IPS-NIHi7 (cell line): ENCODE results near the gene CLEC1B.
"Not testable (repeated sequence)": the region's sequence is repeated elsewhere in the genome, so short reads cannot be mapped to it uniquely, and the experiment has no call there.

Source experiments
- DNase-seq: peaks from one replicate; pipeline ENCODE4 v3.0.0; 2012; ENCODE audit warnings: mixed read lengths; ENCODE audit errors: extremely low spot score

CLEC1B gene

DNA sequence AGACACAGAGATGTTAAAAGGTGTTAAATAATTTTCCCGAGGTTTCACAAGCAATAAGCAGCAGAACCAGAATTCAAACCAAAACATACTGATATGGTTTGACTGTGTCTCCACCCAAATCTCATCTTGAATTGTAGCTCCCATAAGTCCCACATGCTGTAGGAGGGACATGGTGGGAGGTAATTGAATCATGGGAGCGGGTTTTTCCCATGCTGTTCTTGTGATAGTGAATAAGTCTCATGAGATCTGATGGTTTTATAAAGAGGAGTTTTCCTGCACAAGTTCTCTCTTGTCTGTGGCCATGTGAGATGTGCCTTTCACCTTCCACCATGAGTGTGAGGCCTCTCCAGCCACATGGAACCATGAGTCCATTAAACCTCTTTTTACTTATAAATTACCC is 24.2 kb downstream of the CLEC1B start:
- not testable (repeated sequence) for DNase-seq

DNA sequence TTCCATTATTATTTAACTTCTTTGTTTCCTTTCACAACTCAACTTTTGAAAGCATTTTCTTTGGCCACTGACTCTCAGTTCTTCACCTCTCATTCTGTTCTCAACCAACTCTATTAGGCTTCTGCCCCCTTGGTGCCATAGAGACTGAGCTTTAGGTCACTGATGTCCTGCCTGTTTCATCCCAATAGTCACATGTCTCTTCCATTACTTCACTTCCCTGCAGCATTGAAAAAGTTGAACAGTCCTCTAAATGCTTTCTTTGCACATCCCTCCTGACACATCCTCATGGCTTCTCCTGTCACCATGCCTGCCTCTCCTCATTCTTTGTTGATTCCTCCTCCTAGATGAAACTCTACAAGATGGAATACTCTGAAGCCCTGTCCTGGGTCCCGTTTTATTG is 25.0 kb downstream of the CLEC1B start:
- DNase-seq: no peak

DNA sequence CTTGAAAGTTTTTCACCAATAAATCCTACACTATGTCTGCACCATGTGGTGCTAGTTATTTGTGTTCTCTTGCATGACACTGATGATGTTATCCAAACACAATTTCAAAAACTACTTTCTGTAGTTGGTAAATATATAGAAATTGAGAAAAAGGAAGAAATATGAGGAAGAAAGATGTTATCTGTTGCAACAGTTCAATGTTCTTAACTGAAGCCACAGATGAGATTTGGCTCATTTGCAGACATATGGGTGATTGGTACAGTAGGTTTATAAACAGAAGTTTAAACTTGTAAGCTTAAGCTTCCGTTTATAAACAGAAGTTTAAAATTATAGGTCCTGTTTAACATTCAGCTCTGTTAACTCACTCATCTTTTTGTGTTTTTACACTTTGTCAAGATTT is 27.7 kb downstream of the CLEC1B start, which contains the start of gene CLEC12A:
TSS of gene CLEC12A (plus strand) at position 229 of the 400 bp plus-strand sequence. CDS start 188 bp downstream, outside the sequence.
- DNase-seq: no peak

DNA sequence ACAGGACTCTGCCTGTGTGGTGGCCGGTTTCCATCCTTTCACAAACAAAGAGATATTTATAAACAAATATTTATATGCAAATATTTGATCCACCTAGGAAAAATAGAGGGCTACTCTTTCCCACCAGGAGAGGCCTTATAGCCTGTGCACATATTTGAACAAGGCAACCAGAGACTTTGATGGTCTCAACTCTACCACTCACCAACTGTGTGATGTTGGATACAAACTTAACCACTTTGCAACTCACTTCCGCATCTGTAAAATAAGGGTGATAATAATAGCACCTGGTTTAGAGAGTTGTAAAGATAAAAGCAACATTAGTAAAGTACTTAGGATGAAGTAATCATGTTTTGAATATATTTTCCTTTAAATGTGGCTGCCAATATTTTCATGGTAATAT is 29.2 kb downstream of the CLEC1B start:
- no peak for DNase-seq

DNA sequence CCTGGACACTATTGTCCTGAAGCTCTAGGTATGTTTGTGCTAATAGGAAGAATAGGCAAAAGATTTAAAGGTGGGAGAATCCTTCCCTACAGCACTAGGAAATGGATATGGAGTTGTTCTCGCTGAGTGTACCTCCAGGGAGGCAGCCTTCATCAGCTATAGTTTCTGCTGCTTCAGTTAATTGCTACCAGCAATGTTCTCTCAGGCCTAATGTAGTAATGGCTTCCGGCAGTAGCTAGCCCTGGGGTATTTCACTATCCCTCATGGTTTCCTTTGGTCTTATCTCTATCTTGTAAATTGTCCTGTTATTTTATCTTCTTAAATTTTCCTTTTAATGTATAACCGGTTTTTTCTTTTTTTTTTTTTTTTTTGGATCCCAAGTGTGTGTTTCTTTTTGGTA is 37.0 kb downstream of the CLEC1B start:
- no peak for DNase-seq

DNA sequence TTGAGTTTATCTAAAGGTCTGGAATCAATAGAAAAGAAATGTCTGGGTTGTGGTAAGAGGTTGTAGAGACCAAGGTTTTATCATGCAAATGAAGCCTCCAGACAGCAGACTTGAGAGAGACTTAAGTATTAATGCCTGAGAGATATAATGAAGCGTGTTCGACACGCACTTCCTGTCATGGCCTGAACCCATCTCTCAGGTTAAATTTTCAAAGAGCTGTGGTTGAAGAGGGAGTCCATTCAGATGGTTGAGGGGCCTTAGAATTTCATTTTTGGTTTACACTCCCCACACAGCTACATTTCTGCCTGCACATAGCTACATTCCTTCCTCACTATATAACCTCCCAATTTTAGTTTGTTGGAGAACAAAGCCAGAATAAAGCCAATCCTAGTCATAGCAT is 37.8 kb downstream of the CLEC1B start:
- no peak for DNase-seq

DNA sequence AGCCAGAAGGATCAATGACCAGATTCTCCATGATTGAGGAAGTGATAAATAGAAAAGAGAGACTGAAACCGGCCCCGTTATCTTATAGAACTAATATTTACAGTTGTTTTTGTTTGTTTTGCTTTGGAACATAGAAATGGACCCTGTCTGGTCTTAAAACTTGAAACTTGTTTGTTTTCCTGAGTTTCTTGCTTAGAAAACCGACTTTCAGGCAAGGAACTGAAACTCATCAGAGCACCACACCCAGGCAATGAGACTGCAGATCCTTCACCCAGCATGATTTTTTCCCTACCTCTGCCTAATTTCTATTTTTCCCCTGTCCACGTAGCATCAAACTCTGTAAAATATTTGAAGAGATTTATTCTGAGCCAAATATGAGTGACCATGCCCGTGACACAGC is 38.3 kb downstream of the CLEC1B start:
- DNase-seq: no peak

DNA sequence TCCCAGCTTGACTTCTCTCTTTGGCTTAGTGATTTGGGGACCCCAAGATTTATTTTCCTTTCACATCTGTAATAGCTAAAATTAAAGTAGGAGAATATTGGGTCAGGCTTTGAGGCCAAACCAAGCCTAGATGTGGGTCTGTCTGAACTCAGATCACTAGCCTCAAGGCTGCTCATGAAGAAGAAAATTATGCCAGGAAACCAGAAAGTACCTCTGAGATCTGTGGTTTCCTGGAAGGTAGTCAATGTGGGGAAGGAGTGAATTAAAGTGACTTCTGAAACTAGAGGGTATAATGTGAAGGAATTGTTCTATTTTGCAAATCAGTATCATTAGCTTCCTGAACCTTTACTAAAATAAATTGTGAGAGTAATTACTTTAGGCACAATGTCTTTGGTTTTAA is 41.1 kb downstream of the CLEC1B start:
- DNase-seq: no peak

DNA sequence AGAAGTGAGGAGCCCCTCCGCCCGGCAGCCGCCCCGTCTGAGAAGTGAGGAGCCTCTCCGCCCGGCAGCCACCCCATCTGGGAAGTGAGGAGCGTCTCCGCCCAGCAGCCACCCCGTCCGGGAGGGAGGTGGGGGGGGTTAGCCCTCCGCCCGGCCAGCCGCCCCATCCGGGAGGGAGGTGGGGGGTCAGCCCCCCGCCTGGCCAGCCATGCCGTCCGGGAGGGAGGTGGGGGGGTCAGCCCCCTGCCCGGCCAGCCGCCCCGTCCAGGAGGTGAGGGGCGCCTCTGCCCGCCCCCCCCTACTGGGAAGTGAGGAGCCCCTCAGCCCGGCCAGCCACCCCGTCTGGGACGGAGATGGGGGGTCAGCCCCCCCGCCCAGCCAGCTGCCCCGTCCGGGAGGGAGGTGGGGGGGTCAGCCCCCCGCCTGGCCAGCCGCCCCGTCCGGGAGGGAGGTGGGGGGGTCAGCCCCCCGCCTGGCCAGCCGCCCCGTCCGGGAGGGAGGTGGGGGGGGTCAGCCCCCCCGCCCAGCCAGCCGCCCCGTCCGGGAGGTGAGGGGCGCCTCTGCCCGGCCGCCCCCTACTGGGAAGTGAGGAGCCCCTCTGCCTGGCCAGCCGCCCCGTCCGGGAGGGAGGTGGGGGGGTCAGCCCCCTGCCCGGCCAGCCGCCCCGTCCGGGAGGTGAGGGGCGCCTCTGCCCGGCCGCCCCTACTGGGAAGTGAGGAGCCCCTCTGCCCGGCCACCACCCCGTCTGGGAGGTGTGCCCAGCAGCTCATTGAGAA is 45.8 kb downstream of the CLEC1B start:
- not testable (repeated sequence) for DNase-seq

DNA sequence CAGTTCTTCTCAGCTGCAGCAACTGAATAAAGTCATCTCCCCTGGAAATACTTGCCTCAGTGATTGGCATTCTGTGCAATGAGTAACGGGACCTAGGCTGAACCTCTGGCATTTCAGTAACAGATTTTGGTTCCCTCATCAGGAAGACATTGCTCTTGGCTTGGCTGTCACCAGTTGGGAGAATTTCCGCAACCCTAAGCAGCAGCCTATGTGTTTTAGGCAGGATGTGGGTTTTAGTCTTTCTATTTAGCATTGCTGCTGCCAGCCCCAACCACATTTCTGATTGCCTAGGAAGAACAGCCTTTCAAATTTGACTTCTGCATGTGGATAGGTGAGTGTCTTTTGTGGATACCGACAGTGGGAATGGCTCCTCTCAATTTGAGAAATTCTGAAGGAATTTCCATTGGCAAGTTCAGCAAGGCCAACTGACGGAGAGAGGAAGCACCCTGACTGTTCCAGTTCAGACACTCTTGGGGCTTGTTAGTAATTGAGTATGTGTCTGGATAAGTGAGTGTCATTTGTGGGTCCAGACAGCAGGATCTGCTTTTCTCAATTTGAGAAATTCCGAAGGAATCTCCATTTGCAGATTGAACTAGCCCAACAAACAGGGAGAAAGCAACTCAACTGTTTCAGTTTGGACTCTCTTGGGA is 47.8 kb downstream of the CLEC1B start:
- DNase-seq: no peak

DNA sequence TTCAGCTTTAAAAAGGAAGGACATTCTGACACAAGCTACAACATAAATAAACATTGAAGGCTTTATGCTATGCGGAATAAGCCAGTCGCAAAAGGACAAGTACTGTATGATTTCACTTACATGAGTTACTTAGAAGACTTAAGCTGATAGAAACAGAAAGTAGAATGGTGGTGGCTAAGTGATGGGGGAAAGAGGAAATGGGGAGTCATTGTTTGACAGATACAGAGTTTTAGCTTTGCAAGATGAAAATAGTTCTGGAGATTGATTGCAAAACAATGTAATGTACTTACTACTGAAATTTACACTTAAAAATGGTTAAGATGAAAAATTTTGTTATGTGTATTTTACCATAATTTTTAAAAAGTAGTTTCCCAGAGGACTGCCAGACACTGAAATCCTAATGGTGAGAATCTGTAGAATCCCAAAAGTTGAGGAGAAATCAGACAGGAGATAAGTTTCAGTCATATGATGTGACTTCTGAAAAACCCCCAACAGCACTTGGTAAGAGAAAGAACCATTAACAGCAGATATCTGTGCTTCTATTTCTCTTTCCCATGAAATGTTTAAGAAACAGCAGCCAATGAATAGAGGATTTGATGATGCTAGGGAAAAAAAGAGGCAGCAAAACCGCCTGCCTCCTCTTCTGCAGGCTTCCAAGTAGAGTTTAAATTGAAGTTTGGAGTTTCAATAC is 50.2 kb downstream of the CLEC1B start:
- no peak for DNase-seq

DNA sequence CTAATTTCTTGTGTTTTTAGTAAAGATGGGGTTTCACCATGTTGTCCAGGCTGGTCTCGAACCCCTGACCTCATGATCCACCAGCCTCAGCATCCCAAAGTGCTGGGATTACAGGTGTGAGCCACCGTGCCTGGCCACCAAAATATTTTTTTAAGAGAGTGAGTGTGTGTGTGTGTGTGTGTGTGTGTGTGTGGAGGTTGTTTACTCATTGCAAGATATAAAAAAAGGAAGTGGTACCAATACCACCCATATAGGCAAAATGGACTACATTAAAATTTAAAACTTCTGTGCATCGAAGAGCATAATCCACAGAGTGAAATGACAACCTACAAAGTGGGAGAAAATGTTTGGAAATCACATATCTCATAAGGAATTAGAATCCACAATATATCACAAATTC is 51.2 kb downstream of the CLEC1B start:
- no peak for DNase-seq

DNA sequence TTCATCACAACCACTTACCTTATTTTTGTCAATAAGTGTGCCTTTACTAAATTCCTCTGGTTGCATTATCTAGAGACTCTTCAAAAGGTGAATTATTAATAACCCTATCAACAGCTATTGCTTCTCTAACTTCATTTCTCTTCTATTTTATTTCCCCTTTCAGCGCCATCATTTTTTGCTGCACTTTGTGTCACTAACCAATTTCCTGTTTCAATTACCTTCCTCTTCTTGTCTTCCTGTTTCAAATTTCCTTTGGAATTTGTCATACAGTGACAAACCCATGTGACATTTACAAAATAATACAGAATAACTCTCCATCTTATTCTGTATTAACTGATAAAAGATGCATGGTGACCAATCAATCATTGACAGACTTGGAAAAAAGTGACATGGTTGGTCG is 54.5 kb downstream of the CLEC1B start:
- DNase-seq: no peak

DNA sequence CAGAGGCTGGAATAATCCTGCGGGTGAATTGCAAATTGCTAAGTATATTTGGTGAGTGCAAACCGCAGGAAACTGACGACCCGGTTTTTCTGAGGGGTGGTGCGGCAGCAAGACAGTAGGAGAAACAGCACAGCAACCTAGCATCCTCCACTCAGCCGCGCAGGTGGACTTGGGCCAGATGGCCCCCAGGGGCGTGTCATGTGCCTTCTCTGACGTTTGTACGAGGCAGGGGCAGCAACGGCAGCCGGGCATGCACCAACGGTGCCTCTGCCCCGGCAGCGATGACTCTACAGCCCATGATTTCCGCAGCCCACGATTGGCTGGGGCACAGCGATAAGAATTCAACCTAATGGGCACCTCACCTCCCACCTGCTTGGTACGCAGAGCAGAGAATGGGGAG is 55.7 kb downstream of the CLEC1B start:
- DNase-seq: no peak
